Upper lobe of right lung (tissue), 1 donor: ENCODE results near the gene ALDOA. TPM values are rescaled to one million over a fixed set of nuclear protein-coding genes. Genes with fewer than 3 reads are reported as not detected.
A peak's percentile ranks its signal among the peaks of the same experiment; 100 is the strongest.

ENCODE experiments used
- ATAC-seq: fragments of 200-7000 bp; cut with Tn5 transposase; one replicate; pipeline ENCODE4 v1.9.1; 2020; ENCODE audit warnings: mild to moderate bottlenecking, moderate library complexity
- DNase-seq: peaks from one replicate; pipeline ENCODE4 v3.0.0-alpha.2; 2020
- H3K27ac ChIP-seq: fragments of 200-600 bp; one replicate; pipeline ENCODE4 v1.8.0; 2022
- H3K27me3 ChIP-seq: fragments of 200-600 bp; one replicate; pipeline ENCODE4 v1.8.0; 2022; ENCODE audit warnings: mild to moderate bottlenecking
- H3K36me3 ChIP-seq: fragments of 200-600 bp; one replicate; pipeline ENCODE4 v1.8.0; 2022
- H3K4me1 ChIP-seq: fragments of 200-600 bp; one replicate; pipeline ENCODE4 v1.8.0; 2022
- H3K4me3 ChIP-seq: fragments of 200-600 bp; one replicate; pipeline ENCODE4 v1.8.0; 2022; ENCODE audit warnings: mild to moderate bottlenecking
- H3K9me3 ChIP-seq: fragments of 200-600 bp; one replicate; pipeline ENCODE4 v1.8.0; 2022
- CTCF ChIP-seq: fragments of 200-600 bp; IDR thresholded peaks from one replicate; pipeline ENCODE4 v1.8.0; 2022; ENCODE audit warnings: antibody characterized with exemption
- intact Hi-C: fragments of 100-400 bp; cut with DNase I; formaldehyde crosslinking; loops from one replicate; pipeline ENCODE4 v1.11.0; 2022
- total RNA-seq: library from RNA; stranded (reverse); fragmentation: NEBNext Ultra II Directional; extraction: Animal tissue kit (Norgen Biotek cat#: 25700); gene quantifications from one replicate; pipeline ENCODE4 v1.2.1, GENCODE V29; 2021
- donor health status: DM: no; HTN: yes; CAD: no; lungs with severe emphysema.

Gene ALDOA
- total RNA-seq, 1 donor from 2014 or later: 689 TPM

DNA sequence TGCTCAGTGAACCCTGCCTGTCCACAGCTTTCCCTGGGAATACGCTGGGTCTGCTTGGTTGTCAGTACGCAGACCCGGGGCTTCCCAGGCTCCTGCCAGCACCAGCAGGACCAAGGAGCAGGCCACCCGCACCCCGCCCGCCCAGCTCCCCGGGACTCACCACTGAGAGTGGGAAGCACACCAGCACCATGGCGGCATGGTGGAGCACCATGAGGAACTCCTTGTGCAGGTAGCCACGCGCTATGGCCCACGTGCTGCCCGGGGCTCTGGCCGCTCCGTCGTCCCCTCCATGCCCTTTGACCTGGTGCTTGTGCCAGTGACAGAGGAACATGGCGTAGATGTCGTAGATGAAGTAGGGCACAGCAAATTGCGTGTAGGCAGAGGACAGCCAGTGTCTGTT, 39.1 kb upstream of the ALDOA start:
- intact Hi-C loops: no loop called here
- no peak for TF ChIP-seq CTCF
- no peaks in the 10 kb centered on the region for H3K9me3 ChIP-seq
- H3K27me3 ChIP-seq: peaks cover 47% of the 10 kb centered on the region
- DNase-seq (no peak), ATAC-seq (no peak)
- H3K27ac ChIP-seq: no peak overlapping the region
- peaks cover 5% of the 10 kb centered on the region for H3K4me1 ChIP-seq
- no peaks in the 10 kb centered on the region for H3K36me3 ChIP-seq
- H3K4me3 ChIP-seq: no peak overlapping the region

DNA sequence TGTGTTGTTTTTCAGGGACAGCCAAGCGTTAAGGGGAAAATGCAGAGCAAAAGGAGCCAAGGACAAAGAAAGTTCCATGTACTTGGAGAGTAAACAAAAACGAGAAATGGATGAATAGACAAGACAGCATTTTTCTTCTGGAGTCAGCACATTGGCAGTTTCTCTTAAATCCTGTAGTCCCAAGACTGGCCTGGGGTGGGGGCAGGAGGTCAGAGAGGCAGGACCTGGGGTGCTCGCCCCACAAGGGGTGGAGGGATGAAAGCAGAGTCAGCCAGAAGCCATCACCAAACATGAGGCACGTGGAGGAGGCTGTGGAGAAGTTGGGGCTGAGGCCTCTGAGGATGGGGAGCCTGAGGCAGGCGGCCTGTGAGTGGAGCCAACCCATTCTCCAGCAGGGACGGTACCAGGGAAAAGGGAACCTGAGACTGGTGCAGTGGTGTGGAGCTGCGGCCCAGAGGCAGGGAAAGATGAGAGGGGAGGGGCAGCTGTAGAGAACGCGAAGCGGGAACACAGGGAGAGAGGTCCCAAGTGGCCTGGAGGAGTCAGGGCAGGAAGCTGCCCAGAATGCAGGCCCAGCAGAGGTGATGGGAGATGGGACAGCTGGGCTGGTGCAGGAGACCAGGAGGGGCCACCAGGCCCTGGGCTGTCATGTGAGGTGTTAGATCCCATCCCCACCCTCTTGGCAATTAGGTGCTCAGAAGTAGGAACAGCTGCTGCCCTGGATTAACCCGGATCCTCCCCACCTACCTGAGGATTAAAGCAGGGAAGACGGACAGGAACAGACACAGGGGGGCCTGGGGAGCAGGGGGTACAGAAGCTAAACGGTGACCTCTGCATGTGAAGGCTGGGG, 37.7 kb upstream of the ALDOA start:
- peaks cover 59% of the 10 kb centered on the region for H3K27me3 ChIP-seq
- no peak overlapping the region for H3K27ac ChIP-seq
- H3K4me1 ChIP-seq: peaks cover 5% of the 10 kb centered on the region
- DNase-seq (no peak), ATAC-seq (no peak)
- intact Hi-C loops: no loop called here
- no peaks in the 10 kb centered on the region for H3K9me3 ChIP-seq
- TF ChIP-seq CTCF: no peak
- H3K36me3 ChIP-seq: no peaks in the 10 kb centered on the region
- no peak overlapping the region for H3K4me3 ChIP-seq

DNA sequence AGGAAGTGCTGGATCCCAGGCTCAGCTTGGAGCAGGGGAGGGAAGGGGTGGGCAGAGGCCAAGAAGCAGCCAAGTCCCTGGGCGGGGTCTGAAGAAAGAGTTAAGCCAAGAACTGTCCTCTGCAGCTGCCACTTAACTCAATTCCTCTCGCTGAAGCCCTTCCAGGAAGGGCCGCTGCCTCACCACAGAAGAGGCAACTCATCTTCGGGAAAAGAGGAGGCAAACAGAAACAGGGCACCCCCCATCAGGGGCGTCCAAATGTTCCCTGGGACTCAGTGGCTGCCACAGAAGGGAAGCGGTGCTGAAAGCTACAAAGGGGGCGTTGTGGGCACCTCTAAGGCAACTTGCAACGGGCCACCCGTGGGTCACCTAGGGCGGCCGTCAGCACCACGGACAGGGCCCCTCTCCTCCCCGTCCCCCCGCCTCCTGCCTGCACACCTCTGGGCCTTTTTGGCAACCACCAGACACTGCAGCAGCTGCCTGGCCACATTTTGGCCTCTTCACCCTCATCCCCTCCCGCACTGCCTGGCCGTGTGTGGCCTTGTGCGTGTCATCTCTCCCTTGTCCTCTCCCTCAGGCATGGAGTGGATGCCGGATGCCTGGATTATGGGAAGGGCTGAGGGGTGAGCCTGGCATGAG, 37.0 kb upstream of the ALDOA start:
- DNase-seq (no peak), ATAC-seq (peak; percentile 28)
- no peaks in the 10 kb centered on the region for H3K9me3 ChIP-seq
- H3K36me3 ChIP-seq: no peaks in the 10 kb centered on the region
- no peak overlapping the region for H3K4me3 ChIP-seq
- peaks cover 67% of the 10 kb centered on the region for H3K27me3 ChIP-seq
- H3K27ac ChIP-seq: no peak overlapping the region
- TF ChIP-seq CTCF: no peak
- intact Hi-C loops: no loop called here
- peaks cover 5% of the 10 kb centered on the region for H3K4me1 ChIP-seq

DNA sequence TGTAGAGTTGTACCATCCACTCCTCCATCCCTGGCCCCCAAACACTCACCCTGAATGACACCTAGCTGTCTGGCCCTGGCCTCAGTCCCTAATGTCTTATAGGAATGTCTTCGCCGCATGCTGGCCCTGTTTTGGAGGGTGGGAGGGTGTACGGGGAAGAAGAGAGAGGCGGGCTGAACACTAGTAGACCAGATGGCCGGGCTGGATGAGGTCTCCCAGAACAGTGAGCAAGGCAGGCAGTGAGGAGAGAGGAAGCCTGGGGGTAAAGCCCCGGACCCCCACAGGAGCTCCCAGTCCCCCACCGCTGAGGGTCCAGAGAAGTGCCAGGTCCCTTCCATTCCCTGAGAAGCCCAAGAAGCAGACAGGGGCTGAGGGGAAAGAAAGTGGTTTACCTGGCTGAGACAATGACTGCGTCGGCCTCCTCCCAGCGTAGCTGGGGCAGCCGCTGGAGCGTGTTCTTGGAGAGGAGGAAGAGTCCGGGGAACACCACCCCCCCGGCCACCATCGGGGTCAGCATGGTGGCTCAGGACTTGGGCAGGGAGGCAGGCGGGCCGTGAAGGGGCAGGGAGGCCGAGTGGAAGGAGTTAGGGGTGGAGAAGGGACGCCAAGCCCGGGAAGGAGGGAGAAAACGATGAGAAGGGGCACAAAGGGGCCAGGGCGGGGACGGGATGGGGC, 35.4 kb upstream of the ALDOA start:
- intact Hi-C loops: no loop called here
- H3K4me1 ChIP-seq: peaks cover 5% of the 10 kb centered on the region
- no peak for TF ChIP-seq CTCF
- H3K27me3 ChIP-seq: peaks cover 68% of the 10 kb centered on the region
- ATAC-seq (no peak), DNase-seq (no peak)
- H3K9me3 ChIP-seq: no peaks in the 10 kb centered on the region
- H3K36me3 ChIP-seq: no peaks in the 10 kb centered on the region
- H3K27ac ChIP-seq: no peak overlapping the region
- H3K4me3 ChIP-seq: no peak overlapping the region

DNA sequence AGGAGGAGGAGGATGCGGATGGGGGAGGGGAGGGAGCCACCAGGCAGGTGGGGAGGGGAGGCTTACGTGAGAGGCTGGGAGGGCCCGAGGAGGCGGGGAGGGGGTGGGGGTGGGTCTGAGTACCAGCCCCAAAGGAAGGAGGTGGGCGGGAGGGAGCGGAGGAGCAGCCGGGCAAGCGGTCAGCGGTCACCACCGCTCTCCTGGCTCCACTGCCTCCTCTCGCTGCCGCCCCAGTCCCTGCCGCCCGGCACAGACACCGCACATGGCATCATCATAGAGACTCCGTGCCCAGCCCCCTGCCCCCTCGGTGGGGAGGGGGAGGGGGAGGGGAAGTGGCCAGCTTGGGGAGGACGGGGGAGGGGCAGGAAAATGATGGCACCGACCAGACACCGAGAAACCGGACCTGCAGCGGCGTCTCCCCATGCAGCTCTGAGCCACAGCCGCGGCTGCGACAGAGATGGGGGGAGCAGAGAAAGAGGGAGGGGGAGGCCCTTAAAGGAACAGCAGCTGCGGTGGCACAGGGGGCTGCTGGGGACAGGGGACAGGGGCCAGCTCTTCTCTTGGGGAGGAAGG, 34.6 kb upstream of the ALDOA start, which contains the start of gene TLCD3B:
TLCD3B (minus strand) TSS at position 431 of the 573 bp plus-strand sequence. CDS start 744 bp downstream, outside the sequence.
- Histone ChIP-seq H3K27me3 (peaks cover 64% of the 10 kb centered on the region), H3K36me3 (no peaks in the 10 kb centered on the region), H3K4me1 (peaks cover 5% of the 10 kb centered on the region), H3K27ac (no peak within 1 kb of the TSS), H3K4me3 (no peak within 1 kb of the TSS), H3K9me3 (no peaks in the 10 kb centered on the region)
- no peak for DNase-seq
- ATAC-seq: no peak
- intact Hi-C loops: no loop called here
- no peak for TF ChIP-seq CTCF
